ENCODE measurements around the gene GPC6.
"Not testable (repeated sequence)": the region's sequence is repeated elsewhere in the genome, so short reads cannot be mapped to it uniquely, and the experiment has no call there.

GPC6 gene

DNA sequence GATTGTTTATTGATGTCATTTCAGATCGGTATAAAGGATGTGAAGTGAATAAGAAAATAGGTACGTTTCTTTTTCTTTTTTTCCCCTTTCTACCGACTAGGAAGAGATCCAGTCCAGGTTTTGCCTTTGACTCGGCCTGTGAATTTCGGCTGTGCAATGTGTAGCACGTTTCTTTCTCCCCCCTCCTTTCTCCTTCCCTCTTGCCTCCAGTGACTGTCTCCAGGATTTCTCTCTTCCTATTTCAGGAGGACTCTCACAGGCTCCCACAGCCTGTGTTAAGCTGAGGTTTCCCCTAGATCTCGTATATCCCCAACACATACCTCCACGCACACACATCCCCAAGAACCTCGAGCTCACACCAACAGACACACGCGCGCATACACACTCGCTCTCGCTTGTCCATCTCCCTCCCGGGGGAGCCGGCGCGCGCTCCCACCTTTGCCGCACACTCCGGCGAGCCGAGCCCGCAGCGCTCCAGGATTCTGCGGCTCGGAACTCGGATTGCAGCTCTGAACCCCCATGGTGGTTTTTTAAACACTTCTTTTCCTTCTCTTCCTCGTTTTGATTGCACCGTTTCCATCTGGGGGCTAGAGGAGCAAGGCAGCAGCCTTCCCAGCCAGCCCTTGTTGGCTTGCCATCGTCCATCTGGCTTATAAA, at the start of gene GPC6:
Gene GPC6, plus strand, starts transcription at position 185 of the 657 bp plus-strand sequence.
- no peak for DNase-seq

DNA sequence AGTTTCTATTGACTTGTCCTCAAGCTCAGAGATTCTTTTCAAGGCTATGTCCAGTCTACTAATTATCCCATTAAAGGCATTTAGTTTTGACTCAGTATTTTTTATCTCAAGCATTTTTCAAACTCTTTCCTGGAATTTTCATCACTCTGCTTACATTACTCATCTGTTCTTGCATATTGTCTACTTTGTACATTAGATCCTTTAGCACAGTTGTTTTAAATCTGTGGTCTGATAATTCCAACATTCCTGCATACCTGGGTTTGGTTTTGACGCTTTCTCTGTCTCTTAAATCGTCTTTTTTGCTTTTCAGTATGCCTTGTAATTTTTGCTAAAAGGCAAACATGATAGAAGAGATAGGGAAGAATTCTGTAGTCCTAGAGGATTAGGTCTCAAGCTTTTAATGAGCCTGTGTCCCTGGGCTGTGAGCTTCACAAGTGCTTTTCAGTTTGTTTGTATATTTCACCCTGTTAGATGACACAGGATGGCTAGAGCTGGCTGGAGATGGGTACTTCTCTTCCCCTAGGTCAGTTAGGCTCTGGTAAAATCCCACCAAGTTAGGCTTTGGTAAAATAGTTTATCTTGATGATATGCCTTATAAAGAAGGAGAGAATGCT, 46.1 kb upstream of the GPC6 start:
- no peak for DNase-seq

DNA sequence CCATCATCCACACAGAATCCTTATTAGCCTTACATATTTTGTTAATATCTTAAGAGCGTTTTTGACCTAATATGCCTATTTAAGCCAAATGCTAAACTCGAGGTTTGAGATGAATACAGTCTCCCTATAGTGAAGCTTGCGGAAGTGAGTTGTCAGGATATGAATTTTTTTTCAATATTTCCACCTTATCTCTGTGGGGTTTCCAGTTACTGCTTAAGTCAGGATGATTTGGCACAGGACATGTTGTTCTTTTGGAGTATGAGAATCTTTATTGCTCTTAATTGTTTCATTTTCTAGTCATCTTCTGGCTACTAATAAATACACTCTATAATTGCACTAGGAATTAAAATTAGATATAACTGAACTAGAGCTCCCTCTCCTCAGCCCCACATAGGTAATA, 44.2 kb upstream of the GPC6 start:
- DNase-seq, result no peak

DNA sequence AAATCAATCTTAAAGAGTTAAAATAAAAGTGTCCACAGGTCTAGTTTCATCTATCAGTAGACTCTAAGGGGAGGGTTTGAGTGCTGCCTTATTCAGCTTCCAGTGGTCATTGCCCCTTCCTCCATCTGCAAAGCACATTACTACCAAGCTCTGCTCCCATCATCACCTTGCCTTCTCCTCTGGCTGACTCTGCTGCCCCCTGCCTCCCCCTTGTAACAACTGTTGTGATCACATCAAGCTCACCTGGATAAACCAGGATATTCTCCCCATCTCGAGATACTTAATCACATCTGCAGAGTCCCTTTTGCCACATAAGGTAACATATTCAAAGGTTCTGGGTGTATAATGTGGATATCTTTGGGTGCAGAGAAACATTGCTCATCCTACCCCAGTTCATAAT, 43.3 kb upstream of the GPC6 start:
- no peak for DNase-seq

GRCh38 chr13:93190006-93190405, 36.6 kb upstream of the GPC6 start:
- no peak for DNase-seq

DNA sequence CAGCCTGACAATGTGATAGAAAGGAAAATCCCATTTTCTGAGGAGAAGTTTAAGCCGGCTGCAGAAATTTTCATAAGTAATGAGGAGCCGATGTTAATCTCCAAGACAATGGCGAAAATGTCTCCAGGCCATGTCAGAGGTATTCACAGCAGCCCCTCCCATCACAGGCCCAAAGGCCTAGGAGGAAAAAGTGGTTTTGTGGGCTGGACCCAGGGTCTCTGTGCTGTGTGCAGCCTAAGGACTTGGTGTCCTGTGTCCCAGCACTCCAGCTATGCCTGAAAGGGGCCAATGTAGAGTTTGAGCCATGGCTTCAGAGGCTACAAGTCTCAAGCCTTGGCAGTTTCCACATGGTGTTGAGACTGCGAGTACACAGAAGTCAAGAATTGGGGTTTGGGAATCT, 32.9 kb upstream of the GPC6 start:
- DNase-seq, result no peak

DNA sequence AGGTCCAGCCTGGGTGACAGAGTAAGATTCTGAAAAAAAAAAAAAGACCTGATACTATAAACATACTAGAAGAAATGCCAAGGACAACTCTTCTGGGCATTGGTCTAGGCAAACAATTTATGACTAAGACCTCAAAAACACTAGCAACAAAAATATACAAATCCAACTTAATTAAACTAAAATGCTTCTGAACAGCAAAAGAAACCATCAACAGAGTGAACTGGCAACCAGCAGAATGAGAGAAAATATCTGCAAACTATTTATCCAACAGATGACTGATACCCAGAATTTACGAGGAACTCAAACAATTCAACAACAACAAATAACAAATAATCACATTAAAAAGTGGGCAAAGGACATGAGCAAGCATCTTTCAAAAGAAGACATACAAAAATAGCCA, 26.8 kb upstream of the GPC6 start:
- DNase-seq, result no peak

DNA sequence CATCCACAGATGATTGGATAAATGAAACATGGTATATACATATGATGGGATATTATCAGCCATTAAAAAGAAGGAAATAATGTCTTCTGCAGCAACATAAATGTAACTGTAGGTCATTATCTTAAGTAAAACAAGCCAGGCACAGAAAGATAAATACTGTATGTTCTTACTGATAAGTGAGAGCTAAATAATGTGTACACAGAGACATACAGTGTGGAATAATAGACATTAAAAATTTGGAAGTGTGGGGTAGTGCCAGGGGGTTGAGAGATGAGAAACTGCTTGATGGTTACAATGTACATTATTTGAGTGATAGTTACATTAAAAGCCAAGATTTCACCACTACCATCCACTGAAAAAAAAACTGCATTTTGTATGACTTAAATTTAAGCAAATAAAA, 26.0 kb upstream of the GPC6 start:
- no peak for DNase-seq

- DNase-seq, result no peak
Observed at GRCh38 chr13:93201992-93202558, 24.5 kb upstream of the GPC6 start.

GRCh38 chr13:93206778-93207392, 19.7 kb upstream of the GPC6 start:
- not testable (repeated sequence) for DNase-seq

GRCh38 chr13:93216122-93216521, 10.5 kb upstream of the GPC6 start:
- no peak for DNase-seq

- DNase-seq, result no peak
Observed at GRCh38 chr13:93217721-93218261, 8.8 kb upstream of the GPC6 start.

DNA sequence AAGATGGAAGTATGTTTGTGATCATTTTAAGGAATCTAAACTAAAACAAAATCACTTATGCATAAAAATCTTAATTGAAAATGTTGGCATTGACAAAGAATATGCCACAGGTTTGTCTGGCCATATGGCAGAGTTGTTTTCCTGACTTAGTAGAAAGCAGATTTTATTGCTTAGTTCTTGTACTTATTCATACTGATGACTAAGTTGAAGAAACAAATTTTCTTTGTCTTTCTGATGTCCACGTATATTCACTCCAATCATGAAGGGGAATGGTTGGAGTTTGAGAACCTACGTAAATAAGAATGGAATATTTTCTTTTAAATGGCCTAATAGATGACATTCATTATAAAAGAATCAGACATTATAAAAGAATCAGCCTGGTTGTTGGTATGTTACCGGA, 8.0 kb upstream of the GPC6 start:
- DNase-seq, result no peak

- no peak for DNase-seq
Observed at GRCh38 chr13:93220073-93220472, 6.5 kb upstream of the GPC6 start.

DNA sequence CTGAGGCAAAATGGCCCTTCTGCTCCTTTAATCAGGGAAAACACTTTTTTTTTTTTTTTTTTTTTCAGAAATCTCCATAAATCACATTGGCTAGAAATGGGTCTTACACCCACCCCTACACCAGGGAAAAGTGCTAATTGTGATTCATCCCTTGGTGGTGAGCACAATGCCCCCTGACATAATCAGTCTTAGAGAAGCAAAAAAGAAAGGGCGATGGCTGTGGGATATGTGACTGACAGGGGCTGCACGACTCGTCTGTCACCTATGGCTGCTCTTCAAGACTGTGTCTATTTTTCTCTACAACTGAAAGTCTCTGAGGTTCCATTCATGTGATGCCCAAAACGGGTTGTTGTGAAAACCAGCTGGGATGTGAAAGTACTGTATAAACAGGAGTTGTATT, 3.6 kb upstream of the GPC6 start:
- DNase-seq, result no peak

- no peak for DNase-seq
Observed at GRCh38 chr13:93224535-93224934, 2.1 kb upstream of the GPC6 start.

DNA sequence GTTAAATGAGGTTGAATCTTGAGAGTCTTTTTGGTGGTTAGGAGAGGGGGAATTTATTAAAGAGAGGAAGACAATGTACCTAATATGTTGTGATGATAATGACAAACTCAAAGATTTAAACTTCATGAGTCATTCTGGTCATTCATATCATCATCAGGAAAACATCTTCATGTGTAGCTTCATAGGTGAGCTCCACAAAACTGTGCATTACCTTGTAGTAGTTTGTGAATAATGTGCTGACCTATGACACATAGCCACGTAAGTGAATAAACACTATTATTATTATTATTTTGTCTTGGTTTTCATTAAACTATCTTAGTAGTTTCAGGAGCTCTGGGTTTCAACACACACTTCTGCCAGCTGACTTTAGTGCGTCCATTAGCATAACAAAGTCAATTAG, 997 bp upstream of the GPC6 start:
- DNase-seq, result no peak

- DNase-seq, result no peak
Observed at GRCh38 chr13:93226065-93226622, 463 bp upstream of the GPC6 start.

DNA sequence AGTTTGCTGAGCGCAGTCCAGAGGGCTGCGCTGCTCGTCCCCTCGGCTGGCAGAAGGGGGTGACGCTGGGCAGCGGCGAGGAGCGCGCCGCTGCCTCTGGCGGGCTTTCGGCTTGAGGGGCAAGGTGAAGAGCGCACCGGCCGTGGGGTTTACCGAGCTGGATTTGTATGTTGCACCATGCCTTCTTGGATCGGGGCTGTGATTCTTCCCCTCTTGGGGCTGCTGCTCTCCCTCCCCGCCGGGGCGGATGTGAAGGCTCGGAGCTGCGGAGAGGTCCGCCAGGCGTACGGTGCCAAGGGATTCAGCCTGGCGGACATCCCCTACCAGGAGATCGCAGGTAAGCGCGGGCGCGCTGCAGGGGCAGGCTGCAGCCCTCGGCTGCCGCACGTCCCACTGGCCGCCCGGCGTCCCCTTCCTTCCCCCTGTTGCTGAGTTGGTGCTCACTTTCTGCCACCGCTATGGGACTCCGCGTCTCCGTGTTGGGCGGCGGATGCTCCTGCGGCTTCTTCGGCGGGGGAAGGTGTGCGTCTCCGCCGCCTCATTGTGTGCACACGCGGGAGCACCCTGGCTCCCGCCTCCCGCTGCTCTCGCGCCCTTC, 772 bp downstream of the GPC6 start:
- no peak for DNase-seq

GRCh38 chr13:93227878-93228642, 1.5 kb downstream of the GPC6 start:
- DNase-seq, result no peak

DNA sequence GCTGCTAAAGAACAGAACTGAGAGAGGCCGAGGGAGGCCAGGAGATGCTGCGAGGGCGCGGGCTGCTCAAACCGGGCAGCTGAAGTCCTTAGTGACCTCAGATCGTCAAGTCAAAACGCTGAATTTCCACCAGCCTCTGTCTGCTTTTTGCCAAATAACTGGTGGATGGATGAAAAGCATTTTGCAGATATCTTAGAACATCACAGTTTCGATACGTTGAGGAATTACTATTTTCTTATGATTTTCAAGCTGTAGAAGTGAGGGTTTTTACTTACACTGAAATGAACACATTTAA, 2.0 kb downstream of the GPC6 start:
- no peak for DNase-seq

GRCh38 chr13:93230261-93230855, 3.8 kb downstream of the GPC6 start:
- DNase-seq, result no peak
